Hepatocyte (in vitro differentiated cells): Measurements from ENCODE around the gene SLC8A1. TPM values are rescaled to one million over a fixed set of nuclear protein-coding genes. Genes with fewer than 3 reads are reported as not detected.

ENCODE experiments used
- DNase-seq: peaks from one replicate; pipeline ENCODE4 v3.0.0-alpha.2; 2016; ENCODE audit warnings: low spot score
- H2AFZ ChIP-seq: fragments of 200-600 bp; sonication (generic); 2 replicates; pipeline ENCODE4 v1.6.0; 2016; ENCODE audit warnings: antibody characterized with exemption, mild to moderate bottlenecking
- H3K27ac ChIP-seq: fragments of 200-600 bp; sonication (generic); 2 replicates; pipeline ENCODE4 v1.5.1; 2016; ENCODE audit warnings: mild to moderate bottlenecking
- H3K27me3 ChIP-seq: fragments of 200-600 bp; sonication (generic); 2 replicates; pipeline ENCODE4 v1.6.1; 2016
- H3K36me3 ChIP-seq: fragments of 200-600 bp; sonication (generic); replicated peaks from 2 replicates; pipeline ENCODE4 v1.5.1; 2016; ENCODE audit warnings: low read depth; ENCODE audit not compliant: insufficient read depth
- H3K4me1 ChIP-seq: fragments of 200-600 bp; sonication (generic); 2 replicates; pipeline ENCODE4 v1.5.1; 2016; ENCODE audit warnings: mild to moderate bottlenecking, moderate library complexity; ENCODE audit not compliant: insufficient read depth
- H3K4me2 ChIP-seq: fragments of 200-600 bp; sonication (generic); 2 replicates; pipeline ENCODE4 v1.6.0; 2016
- H3K4me3 ChIP-seq: fragments of 200-600 bp; sonication (generic); 2 replicates; pipeline ENCODE4 v1.5.1; 2016; ENCODE audit warnings: mild to moderate bottlenecking
- H3K79me2 ChIP-seq: fragments of 200-600 bp; sonication (generic); 2 replicates; pipeline ENCODE4 v1.6.0; 2017; ENCODE audit warnings: mild to moderate bottlenecking
- H3K9me2 ChIP-seq: fragments of 200-600 bp; sonication (generic); replicated peaks from 2 replicates; pipeline ENCODE4 v1.6.0; 2017; ENCODE audit warnings: mild to moderate bottlenecking; ENCODE audit not compliant: insufficient read depth
- H3K9me3 ChIP-seq: fragments of 200-600 bp; sonication (generic); 2 replicates; pipeline ENCODE4 v1.5.1; 2016; ENCODE audit warnings: low read depth, mild to moderate bottlenecking
- H4K20me1 ChIP-seq: fragments of 200-600 bp; sonication (generic); 2 replicates; pipeline ENCODE4 v1.6.0; 2016; ENCODE audit warnings: mild to moderate bottlenecking; ENCODE audit not compliant: insufficient read depth, poor library complexity, severe bottlenecking
- CTCF ChIP-seq: fragments of 200-600 bp; sonication (generic); IDR thresholded peaks from 2 replicates; pipeline ENCODE4 v1.5.1; 2016; ENCODE audit warnings: antibody characterized with exemption, mild to moderate bottlenecking; ENCODE audit not compliant: poor library complexity
- EZH2 ChIP-seq: fragments of 200-600 bp; sonication (generic); IDR thresholded peaks from 2 replicates; pipeline ENCODE4 v1.6.1; 2016; ENCODE audit warnings: antibody characterized with exemption, mild to moderate bottlenecking, borderline replicate concordance
- EZH2phosphoT487 ChIP-seq: fragments of 200-600 bp; sonication (generic); IDR thresholded peaks from one replicate; pipeline ENCODE4 v1.6.1; 2018; ENCODE audit warnings: antibody characterized with exemption, mild to moderate bottlenecking, low read depth, moderate library complexity; ENCODE audit not compliant: unreplicated experiment, severe bottlenecking
- WGBS: methylation state at CpG from one replicate; pipeline ENCODE4 v1.1.6; 2016; ENCODE audit warnings: low lambda C conversion rate; ENCODE audit errors: missing lambda C conversion rate; 5-methylcytosine and 5-hydroxymethylcytosine counted together
- polyA plus RNA-seq: library from polyadenylated mRNA; unstranded; fragments of >200 nt; fragmentation: Nextera tagmentation; extraction: Ambion mirVana; gene quantifications from 2 replicates; pipeline ENCODE4 v1.2.1, GENCODE V29; 2016
- total RNA-seq: library from RNA; depleted of rRNA; stranded (reverse); fragments of >200 nt; gene quantifications from 2 replicates; pipeline ENCODE4 v1.2.3, GENCODE V29; 2014

SLC8A1 gene
- total and polyA plus RNA-seq, 2 experiments from 2014 or later, result 2.2 to 8.9 TPM

GRCh38 chr2:40254611-40255010 is 197.3 kb downstream of the SLC8A1 start:
- no peaks in the 10 kb centered on the region for H3K27me3 ChIP-seq
- DNase-seq, result no peak
- no peaks in the 10 kb centered on the region for H3K4me1 ChIP-seq
- no peaks in the 10 kb centered on the region for H4K20me1 ChIP-seq
- H3K36me3 ChIP-seq, result no peaks in the 10 kb centered on the region
- no peaks in the 10 kb centered on the region for H3K79me2 ChIP-seq
- H3K4me2 ChIP-seq, result no peak overlapping the region
- TF ChIP-seq CTCF (no peak), EZH2phosphoT487 (no peak), EZH2 (no peak)
- 83% methylated on average over 1 of the region's 1 CpG for WGBS
- no peaks in the 10 kb centered on the region for H3K9me2 ChIP-seq
- H3K27ac ChIP-seq, result no peak overlapping the region
- H3K9me3 ChIP-seq, result no peaks in the 10 kb centered on the region
- H2AFZ ChIP-seq, result no peak overlapping the region
- no peak overlapping the region for H3K4me3 ChIP-seq

- H4K20me1 ChIP-seq, result no peaks in the 10 kb centered on the region
- H3K9me2 ChIP-seq, result no peaks in the 10 kb centered on the region
- no peak overlapping the region for H2AFZ ChIP-seq
- no peaks in the 10 kb centered on the region for H3K27me3 ChIP-seq
- no peaks in the 10 kb centered on the region for H3K4me1 ChIP-seq
- TF ChIP-seq CTCF (no peak), EZH2phosphoT487 (no peak), EZH2 (no peak)
- DNase-seq, result no peak
- WGBS, result 32% methylated on average over 2 of the region's 2 CpGs
- no peak overlapping the region for H3K4me3 ChIP-seq
- H3K36me3 ChIP-seq, result no peaks in the 10 kb centered on the region
- H3K4me2 ChIP-seq, result no peak overlapping the region
- no peaks in the 10 kb centered on the region for H3K9me3 ChIP-seq
- no peak overlapping the region for H3K27ac ChIP-seq
- H3K79me2 ChIP-seq, result no peaks in the 10 kb centered on the region
Measured at GRCh38 chr2:40251137-40251536, 200.8 kb downstream of the SLC8A1 start.

GRCh38 chr2:40249577-40249976 is 202.3 kb downstream of the SLC8A1 start:
- Histone ChIP-seq H3K4me2 (no peak overlapping the region), H3K79me2 (no peaks in the 10 kb centered on the region), H3K4me1 (no peaks in the 10 kb centered on the region), H3K4me3 (no peak overlapping the region), H3K27me3 (no peaks in the 10 kb centered on the region), H2AFZ (no peak overlapping the region), H3K27ac (no peak overlapping the region), H4K20me1 (no peaks in the 10 kb centered on the region), H3K36me3 (no peaks in the 10 kb centered on the region), H3K9me3 (no peaks in the 10 kb centered on the region), H3K9me2 (no peaks in the 10 kb centered on the region)
- no peak for TF ChIP-seq CTCF
- no peak for TF ChIP-seq EZH2
- TF ChIP-seq EZH2phosphoT487, result no peak
- 77% methylated on average over 2 of the region's 2 CpGs for WGBS
- DNase-seq, result no peak

GRCh38 chr2:40248294-40248693 is 203.6 kb downstream of the SLC8A1 start:
- Histone ChIP-seq H3K4me2 (no peak overlapping the region), H3K9me3 (no peaks in the 10 kb centered on the region), H3K79me2 (no peaks in the 10 kb centered on the region), H3K27ac (no peak overlapping the region), H4K20me1 (no peaks in the 10 kb centered on the region), H3K36me3 (no peaks in the 10 kb centered on the region), H3K27me3 (no peaks in the 10 kb centered on the region), H3K4me3 (no peak overlapping the region), H3K9me2 (no peaks in the 10 kb centered on the region), H3K4me1 (peaks cover 4% of the 10 kb centered on the region), H2AFZ (no peak overlapping the region)
- no peak for DNase-seq
- TF ChIP-seq EZH2, result no peak
- no peak for TF ChIP-seq CTCF
- no peak for TF ChIP-seq EZH2phosphoT487
- WGBS, result 93% methylated on average over 1 of the region's 1 CpG
